Activated CD4-positive, alpha-beta T cell treated with anti-CD3 and anti-CD28 coated beads, Interleukin-2, amount 50 U/mL, for 48 hours (primary cell): ENCODE measurements around the gene MFAP2.

Experiments used
- DNase-seq, 2 experiments: peaks; one replicate each; pipeline ENCODE4 v3.0.0-alpha.2; 2020

MFAP2 gene

GRCh38 chr1:17007121-17007520, 26.7 kb upstream of the MFAP2 start:
- DNase-seq, result no peak

- no peak for DNase-seq
Measured at GRCh38 chr1:17005365-17005740, 24.9 kb upstream of the MFAP2 start.

- no peak for DNase-seq
Measured at GRCh38 chr1:17004466-17005364, 24.3 kb upstream of the MFAP2 start.

- no peak for DNase-seq
Measured at GRCh38 chr1:17002524-17002902, 22.1 kb upstream of the MFAP2 start.

- DNase-seq, result no peak
Measured at GRCh38 chr1:17001760-17002523, 21.5 kb upstream of the MFAP2 start.

GRCh38 chr1:16999863-17000262, 19.4 kb upstream of the MFAP2 start:
- DNase-seq, result no peak

- no peak for DNase-seq
Measured at GRCh38 chr1:16998589-16998988, 18.2 kb upstream of the MFAP2 start.

GRCh38 chr1:16996845-16997244, 16.4 kb upstream of the MFAP2 start:
- no peak for DNase-seq

- no peak for DNase-seq
Measured at GRCh38 chr1:16993521-16994038, 13.2 kb upstream of the MFAP2 start.

GRCh38 chr1:16992675-16993074, 12.3 kb upstream of the MFAP2 start:
- no peak for DNase-seq

GRCh38 chr1:16992102-16992501, 11.7 kb upstream of the MFAP2 start:
- no peak for DNase-seq

- DNase-seq, result no peak
Measured at GRCh38 chr1:16991571-16991970, 11.2 kb upstream of the MFAP2 start.

GRCh38 chr1:16989676-16990391, 9.4 kb upstream of the MFAP2 start:
- no peak for DNase-seq

- no peak for DNase-seq
Measured at GRCh38 chr1:16988210-16988609, 7.8 kb upstream of the MFAP2 start.

- DNase-seq, result no peak
Measured at GRCh38 chr1:16986962-16987361, 6.5 kb upstream of the MFAP2 start.

GRCh38 chr1:16986560-16986959, 6.1 kb upstream of the MFAP2 start:
- DNase-seq, result no peak

GRCh38 chr1:16986113-16986512, 5.7 kb upstream of the MFAP2 start:
- DNase-seq, result no peak

GRCh38 chr1:16984717-16985116, 4.3 kb upstream of the MFAP2 start:
- DNase-seq, result no peak

GRCh38 chr1:16983649-16984048, 3.2 kb upstream of the MFAP2 start:
- DNase-seq, result no peak

- DNase-seq, result no peak
Measured at GRCh38 chr1:16982902-16983301, 2.5 kb upstream of the MFAP2 start.

- no peak for DNase-seq
Measured at GRCh38 chr1:16981269-16981849, 939 bp upstream of the MFAP2 start.

GRCh38 chr1:16979475-16980327, 719 bp downstream of the MFAP2 start:
- no peak for DNase-seq
